Measurements from ENCODE around the gene C14orf180. TPM values are rescaled to one million over a fixed set of nuclear protein-coding genes. Genes with fewer than 3 reads are reported as not detected.

The C14orf180 gene
- total and polyA plus RNA-seq, 3 experiments from 2014 or later = not detected

GRCh38 chr14:104571246-104571645 lies 8.3 kb upstream of the C14orf180 start:
- ChIA-PET CTCF (no interaction called here), POLR2A (no interaction called here)
- Histone ChIP-seq H3K27ac (ENCODE audit: low read depth, low read length) (no peak overlapping the region), H3K4me1 (ENCODE audit: insufficient read depth, low read length) (no peaks in the 10 kb centered on the region), H3K27me3 (ENCODE audit: insufficient read depth, low read length, poor library complexity, severe bottlenecking) (no peaks in the 10 kb centered on the region), H3K9me3 (ENCODE audit: low read length) (no peaks in the 10 kb centered on the region), H3K4me3 (ENCODE audit: low read length) (no peak overlapping the region), H3K36me3 (ENCODE audit: insufficient read depth, low read length) (no peaks in the 10 kb centered on the region)
- Mint-ChIP-seq H3K9me3 (no peaks in the 10 kb centered on the region), H3K27me3 (peaks cover 3 to 5% of the 10 kb centered on the region in 2 donors), H3K4me1 (no peaks in the 10 kb centered on the region), H3K27ac (no peak overlapping the region), H3K4me3 (no peak overlapping the region), H3K36me3 (no peaks in the 10 kb centered on the region)
- DNase-seq = no peak

DNA sequence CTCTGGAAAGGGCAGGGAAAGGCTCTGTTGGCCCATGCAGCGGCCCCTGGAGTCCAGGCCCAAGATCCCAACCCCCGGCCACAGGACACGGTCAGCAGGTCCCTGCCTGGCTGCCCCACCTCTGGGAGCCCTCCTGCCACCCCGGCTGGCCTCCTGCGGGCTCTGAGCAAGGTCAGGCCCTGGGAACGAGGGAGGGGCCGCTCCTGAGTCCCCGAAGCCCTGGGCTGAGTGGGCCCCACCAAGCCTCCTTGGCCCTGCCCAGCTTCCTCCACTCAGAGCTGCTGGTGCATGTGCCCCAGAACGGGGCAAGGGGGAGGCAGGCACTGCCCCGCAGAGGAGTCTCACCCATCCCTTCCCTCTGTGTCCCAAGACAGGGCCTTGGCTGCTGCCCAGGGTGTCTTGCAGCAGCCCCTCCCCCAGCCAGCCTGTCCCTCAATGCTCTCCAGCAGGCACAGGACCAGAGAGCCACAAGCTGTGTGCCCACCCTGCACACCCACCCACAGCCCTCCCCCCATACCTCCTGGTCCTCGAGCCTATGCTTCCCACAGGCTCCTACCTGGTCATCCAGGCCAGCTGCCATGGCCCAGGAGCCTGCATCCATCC lies 7.4 kb upstream of the C14orf180 start:
- CTCF ChIA-PET = no interaction called here
- no peaks in the 10 kb centered on the region for H3K36me3 Mint-ChIP-seq
- Histone ChIP-seq H3K27me3 (ENCODE audit: insufficient read depth, low read length, poor library complexity, severe bottlenecking) (no peaks in the 10 kb centered on the region), H3K27ac (ENCODE audit: low read depth, low read length) (no peak overlapping the region), H3K4me1 (ENCODE audit: insufficient read depth, low read length) (no peaks in the 10 kb centered on the region), H3K36me3 (ENCODE audit: insufficient read depth, low read length) (no peaks in the 10 kb centered on the region), H3K9me3 (ENCODE audit: low read length) (no peaks in the 10 kb centered on the region), H3K4me3 (ENCODE audit: low read length) (no peak overlapping the region)
- no peaks in the 10 kb centered on the region for H3K4me1 Mint-ChIP-seq
- POLR2A ChIA-PET = no interaction called here
- no peaks in the 10 kb centered on the region for H3K9me3 Mint-ChIP-seq
- DNase-seq = no peak
- peaks cover 0 to 3% of the 10 kb centered on the region in 2 donors for H3K27me3 Mint-ChIP-seq
- no peak overlapping the region for H3K27ac Mint-ChIP-seq
- H3K4me3 Mint-ChIP-seq = no peak overlapping the region

GRCh38 chr14:104572668-104573067 lies 6.9 kb upstream of the C14orf180 start:
- Histone ChIP-seq H3K27ac (ENCODE audit: low read depth, low read length) (no peak overlapping the region), H3K27me3 (ENCODE audit: insufficient read depth, low read length, poor library complexity, severe bottlenecking) (no peaks in the 10 kb centered on the region), H3K4me3 (ENCODE audit: low read length) (no peak overlapping the region), H3K36me3 (ENCODE audit: insufficient read depth, low read length) (no peaks in the 10 kb centered on the region), H3K9me3 (ENCODE audit: low read length) (no peaks in the 10 kb centered on the region), H3K4me1 (ENCODE audit: insufficient read depth, low read length) (no peaks in the 10 kb centered on the region)
- no peak overlapping the region for H3K4me3 Mint-ChIP-seq
- H3K4me1 Mint-ChIP-seq = no peaks in the 10 kb centered on the region
- no peaks in the 10 kb centered on the region for H3K36me3 Mint-ChIP-seq
- POLR2A ChIA-PET = no interaction called here
- DNase-seq = no peak
- H3K9me3 Mint-ChIP-seq = no peaks in the 10 kb centered on the region
- CTCF ChIA-PET = no interaction called here
- peaks cover 0 to 3% of the 10 kb centered on the region in 2 donors for H3K27me3 Mint-ChIP-seq
- peak overlapping the region in 1 of 8 donors; percentile 36 for H3K27ac Mint-ChIP-seq

DNA sequence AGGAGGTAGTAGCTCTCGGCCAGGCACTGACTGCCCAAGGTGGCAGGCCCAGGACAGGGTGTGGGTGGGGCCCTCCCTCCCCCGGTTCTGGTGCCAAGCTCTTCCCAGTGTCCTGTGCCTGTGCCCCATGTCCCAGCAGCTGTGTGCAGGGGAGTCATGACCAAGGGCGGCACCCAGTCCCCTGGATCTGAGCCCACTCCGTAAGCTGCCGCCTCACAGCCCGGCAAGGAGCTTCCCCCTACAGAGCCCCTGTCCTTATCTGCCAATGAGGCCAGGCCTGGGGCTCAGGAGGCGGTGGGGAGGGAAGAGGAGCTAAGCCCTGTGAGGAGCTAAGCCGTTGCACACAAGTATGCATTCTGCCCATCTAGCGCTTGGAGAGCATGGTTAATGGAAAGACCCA lies 5.6 kb upstream of the C14orf180 start:
- H3K36me3 Mint-ChIP-seq = no peaks in the 10 kb centered on the region
- no peak overlapping the region for H3K4me3 Mint-ChIP-seq
- Histone ChIP-seq H3K27me3 (ENCODE audit: insufficient read depth, low read length, poor library complexity, severe bottlenecking) (no peaks in the 10 kb centered on the region), H3K4me3 (ENCODE audit: low read length) (no peak overlapping the region), H3K9me3 (ENCODE audit: low read length) (no peaks in the 10 kb centered on the region), H3K27ac (ENCODE audit: low read depth, low read length) (no peak overlapping the region), H3K4me1 (ENCODE audit: insufficient read depth, low read length) (no peaks in the 10 kb centered on the region), H3K36me3 (ENCODE audit: insufficient read depth, low read length) (no peaks in the 10 kb centered on the region)
- no peaks in the 10 kb centered on the region for H3K9me3 Mint-ChIP-seq
- ChIA-PET POLR2A (interaction anchor here (0.5 kb wide), 1 partner anchor 896 kb away, joined by 5 read pairs; no protein-coding TSS in a partner anchor), CTCF (no interaction called here)
- no peak for DNase-seq
- peak overlapping the region in 1 of 8 donors; percentile 5 for H3K27ac Mint-ChIP-seq
- H3K4me1 Mint-ChIP-seq = no peaks in the 10 kb centered on the region
- peaks cover 0 to 3% of the 10 kb centered on the region in 2 donors for H3K27me3 Mint-ChIP-seq

DNA sequence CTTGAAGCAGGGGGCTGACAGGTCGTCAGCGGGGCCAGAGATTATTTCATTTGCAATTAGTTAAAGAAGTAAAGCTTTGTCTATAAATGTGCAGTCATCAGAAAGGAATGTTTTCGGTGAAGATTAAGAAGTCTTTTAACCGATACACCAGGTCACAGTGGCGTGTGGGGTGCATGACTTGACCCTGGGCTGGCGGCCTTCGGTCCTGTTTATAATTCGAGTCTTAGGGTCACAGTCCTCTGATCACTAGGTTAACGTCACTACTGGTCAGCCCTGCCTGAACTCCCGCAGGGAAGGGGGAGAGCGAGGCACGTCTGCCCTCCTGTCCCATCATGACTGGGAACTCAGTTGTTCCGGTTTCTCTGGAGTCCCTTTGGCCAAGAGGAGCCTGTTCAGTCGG lies 5.0 kb upstream of the C14orf180 start:
- CTCF ChIA-PET = no interaction called here
- POLR2A ChIA-PET = no interaction called here
- Histone ChIP-seq H3K4me3 (ENCODE audit: low read length) (no peak overlapping the region), H3K9me3 (ENCODE audit: low read length) (no peaks in the 10 kb centered on the region), H3K27ac (ENCODE audit: low read depth, low read length) (no peak overlapping the region), H3K36me3 (ENCODE audit: insufficient read depth, low read length) (no peaks in the 10 kb centered on the region), H3K4me1 (ENCODE audit: insufficient read depth, low read length) (no peaks in the 10 kb centered on the region), H3K27me3 (ENCODE audit: insufficient read depth, low read length, poor library complexity, severe bottlenecking) (no peaks in the 10 kb centered on the region)
- no peak overlapping the region for H3K27ac Mint-ChIP-seq
- no peak for DNase-seq
- H3K9me3 Mint-ChIP-seq = no peaks in the 10 kb centered on the region
- H3K4me1 Mint-ChIP-seq = no peaks in the 10 kb centered on the region
- H3K36me3 Mint-ChIP-seq = no peaks in the 10 kb centered on the region
- H3K27me3 Mint-ChIP-seq = peaks cover 0 to 3% of the 10 kb centered on the region in 2 donors
- no peak overlapping the region for H3K4me3 Mint-ChIP-seq

GRCh38 chr14:104574978-104575583 lies 4.5 kb upstream of the C14orf180 start:
- ChIA-PET CTCF (no interaction called here), POLR2A (no interaction called here)
- Mint-ChIP-seq H3K27ac (no peak overlapping the region), H3K9me3 (no peaks in the 10 kb centered on the region), H3K36me3 (no peaks in the 10 kb centered on the region), H3K27me3 (peaks cover 0 to 3% of the 10 kb centered on the region in 2 donors), H3K4me1 (no peaks in the 10 kb centered on the region), H3K4me3 (no peak overlapping the region)
- H3K27ac ChIP-seq (ENCODE audit: low read depth, low read length) = no peak overlapping the region
- H3K36me3 ChIP-seq (ENCODE audit: insufficient read depth, low read length) = no peaks in the 10 kb centered on the region
- H3K4me3 ChIP-seq (ENCODE audit: low read length) = no peak overlapping the region
- no peaks in the 10 kb centered on the region for H3K4me1 ChIP-seq (ENCODE audit: insufficient read depth, low read length)
- no peaks in the 10 kb centered on the region for H3K9me3 ChIP-seq (ENCODE audit: low read length)
- no peak for DNase-seq
- H3K27me3 ChIP-seq (ENCODE audit: insufficient read depth, low read length, poor library complexity, severe bottlenecking) = no peaks in the 10 kb centered on the region

- Histone ChIP-seq H3K4me1 (ENCODE audit: insufficient read depth, low read length) (no peaks in the 10 kb centered on the region), H3K27ac (ENCODE audit: low read depth, low read length) (no peak overlapping the region), H3K4me3 (ENCODE audit: low read length) (no peak overlapping the region), H3K36me3 (ENCODE audit: insufficient read depth, low read length) (no peaks in the 10 kb centered on the region), H3K27me3 (ENCODE audit: insufficient read depth, low read length, poor library complexity, severe bottlenecking) (no peaks in the 10 kb centered on the region), H3K9me3 (ENCODE audit: low read length) (no peaks in the 10 kb centered on the region)
- Mint-ChIP-seq H3K4me3 (peak overlapping the region in 1 of 7 donors; percentile 73), H3K27ac (no peak overlapping the region), H3K4me1 (no peaks in the 10 kb centered on the region), H3K36me3 (no peaks in the 10 kb centered on the region), H3K9me3 (no peaks in the 10 kb centered on the region), H3K27me3 (no peaks in the 10 kb centered on the region)
- ChIA-PET CTCF (no interaction called here), POLR2A (no interaction called here)
- no peak for DNase-seq
Measured at GRCh38 chr14:104576232-104576969, 3.2 kb upstream of the C14orf180 start.

- Mint-ChIP-seq H3K4me1 (no peaks in the 10 kb centered on the region), H3K27ac (no peak overlapping the region), H3K9me3 (no peaks in the 10 kb centered on the region), H3K36me3 (no peaks in the 10 kb centered on the region), H3K4me3 (no peak overlapping the region), H3K27me3 (no peaks in the 10 kb centered on the region)
- Histone ChIP-seq H3K36me3 (ENCODE audit: insufficient read depth, low read length) (no peaks in the 10 kb centered on the region), H3K4me1 (ENCODE audit: insufficient read depth, low read length) (no peaks in the 10 kb centered on the region), H3K4me3 (ENCODE audit: low read length) (no peak overlapping the region), H3K27me3 (ENCODE audit: insufficient read depth, low read length, poor library complexity, severe bottlenecking) (no peaks in the 10 kb centered on the region), H3K27ac (ENCODE audit: low read depth, low read length) (no peak overlapping the region), H3K9me3 (ENCODE audit: low read length) (no peaks in the 10 kb centered on the region)
- no peak for DNase-seq
- POLR2A ChIA-PET = no interaction called here
- CTCF ChIA-PET = no interaction called here
Measured at GRCh38 chr14:104576970-104577332, 2.6 kb upstream of the C14orf180 start.

Data from CD8-positive, alpha-beta memory T cell (primary cell).